ENCODE results near the gene ASXL1. TPM values are rescaled to one million over a fixed set of nuclear protein-coding genes. Genes with fewer than 3 reads are reported as not detected.

ASXL1 gene
- total and polyA plus RNA-seq, 5 donors from 2014 or later: 15.0 to 314 (median 21.7) TPM

DNA sequence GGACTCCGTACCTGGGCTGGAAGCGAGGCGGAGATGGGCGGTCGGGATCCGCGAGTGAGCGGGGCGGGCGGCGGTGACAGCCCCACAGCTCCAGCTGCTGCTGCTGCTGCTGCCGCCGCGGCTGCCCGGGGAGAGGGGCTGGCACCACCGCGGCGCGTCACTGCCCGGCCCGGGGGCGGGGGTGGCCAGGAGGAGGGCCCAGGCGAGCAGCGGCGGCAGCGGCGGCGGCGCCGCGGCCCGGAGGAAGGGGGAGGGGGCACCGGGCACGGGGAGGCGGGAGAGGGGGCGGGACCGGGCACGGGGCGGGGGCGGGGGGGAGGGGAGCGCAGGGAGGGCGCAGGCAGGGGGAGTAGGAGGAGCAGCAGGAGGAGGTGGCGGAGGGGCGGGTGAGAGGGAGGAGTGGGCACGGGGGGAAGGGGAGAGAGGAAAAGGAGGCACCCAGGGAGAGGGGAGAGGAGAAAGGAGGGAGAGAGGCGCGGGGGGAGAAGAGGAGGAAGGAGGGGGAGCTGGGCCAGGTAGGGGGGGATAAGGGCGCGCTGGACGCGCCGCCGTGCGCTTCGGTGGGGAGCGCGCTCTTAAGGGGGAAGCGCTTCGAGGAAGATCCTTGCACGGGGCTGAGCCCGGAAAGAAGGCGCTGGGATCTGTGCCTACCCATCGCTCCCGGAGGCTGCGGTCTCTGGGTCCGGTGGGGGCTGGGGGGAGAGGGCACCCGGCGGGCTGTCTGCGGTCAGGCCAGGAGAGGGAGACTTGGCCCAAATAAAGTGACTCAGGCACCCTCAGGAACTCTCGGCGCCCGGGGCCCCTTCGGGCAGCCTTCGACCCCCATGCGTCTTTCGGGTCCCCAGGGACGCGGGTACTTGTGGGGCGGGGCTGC, 125.5 kb downstream of the ASXL1 start:
- Mint-ChIP-seq H3K4me1 (peaks cover 12 to 59% (median 35%) of the 10 kb centered on the region in 4 donors), H3K27me3 (no peaks in the 10 kb centered on the region), H3K9me3 (no peaks in the 10 kb centered on the region), H3K27ac (peak overlapping the region in 1 of 3 donors; percentile 20), H3K4me3 (peak overlapping the region; percentile 51 to 85 (median 72)), H3K36me3 (peaks cover 5% of the 10 kb centered on the region)
- Histone ChIP-seq H3K27ac (ENCODE audit: insufficient read depth, low read length, poor library complexity, severe bottlenecking) (peak overlapping the region; percentile 70), H3K36me3 (ENCODE audit: control insufficient read depth, insufficient read depth, low read length) (no peaks in the 10 kb centered on the region), H3K4me1 (ENCODE audit: control insufficient read depth, insufficient read depth, low read length, poor library complexity, severe bottlenecking) (peaks cover 42% of the 10 kb centered on the region), H3K27me3 (ENCODE audit: control insufficient read depth, insufficient read depth, low read length) (no peaks in the 10 kb centered on the region), H3K4me3 (ENCODE audit: low read depth, low read length) (peak overlapping the region; percentile 37), H3K9me3 (ENCODE audit: control insufficient read depth in 2 of 2, low read length in 2 of 2) (no peaks in the 10 kb centered on the region)
- ATAC-seq (ENCODE audit: low read depth in 2 of 2): peak; percentile 22 to 32
- peak; percentile 38 to 65 (median 63) for DNase-seq

DNA sequence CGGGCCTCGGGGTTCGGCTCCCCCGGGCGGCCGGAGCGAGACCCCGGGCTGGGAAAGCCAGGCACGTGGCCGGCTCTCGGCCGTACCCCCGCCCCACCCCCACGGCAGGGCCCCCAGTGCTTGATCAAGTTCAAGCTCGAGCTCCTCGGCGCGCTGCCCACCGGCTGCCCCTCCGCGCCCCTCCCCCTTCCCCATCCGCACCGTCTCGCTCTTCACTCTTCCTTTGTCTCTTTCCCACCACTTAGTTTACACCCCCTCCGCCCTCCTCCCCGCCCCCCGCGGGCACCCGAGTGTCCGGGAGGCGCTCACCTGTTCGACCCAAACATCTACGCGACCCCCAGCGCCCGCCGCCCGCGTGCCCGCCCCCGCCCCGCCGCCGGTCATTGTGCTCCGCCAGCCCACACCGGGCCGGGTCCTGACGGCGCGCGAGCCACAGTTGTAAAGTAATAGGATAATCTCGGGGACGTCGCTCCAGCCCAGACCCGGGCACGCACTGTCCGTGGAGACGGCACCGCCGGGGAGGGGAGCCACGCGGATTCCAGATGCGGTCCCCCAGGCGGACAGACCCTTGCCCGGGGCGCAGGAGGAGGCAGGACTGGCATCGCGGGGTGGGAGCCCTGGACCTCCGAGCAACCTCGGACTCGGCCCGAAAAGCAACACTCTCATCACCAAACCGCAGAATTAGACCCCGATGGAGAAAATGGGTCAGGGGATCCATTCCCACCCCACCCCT, 126.3 kb downstream of the ASXL1 start:
- Mint-ChIP-seq H3K27ac (peak overlapping the region in 1 of 3 donors; percentile 84), H3K9me3 (no peaks in the 10 kb centered on the region), H3K27me3 (no peaks in the 10 kb centered on the region), H3K4me1 (peaks cover 12 to 56% (median 32%) of the 10 kb centered on the region in 4 donors), H3K4me3 (peak overlapping the region; percentile 61 to 94 (median 86)), H3K36me3 (peaks cover 5% of the 10 kb centered on the region)
- peak overlapping the region; percentile 86 for H3K4me3 ChIP-seq (ENCODE audit: low read depth, low read length)
- ATAC-seq (ENCODE audit: low read depth in 2 of 2) (no peak), DNase-seq (peak in 2 of 3 donors; percentile 22 to 24)
- peaks cover 39% of the 10 kb centered on the region for H3K4me1 ChIP-seq (ENCODE audit: control insufficient read depth, insufficient read depth, low read length, poor library complexity, severe bottlenecking)
- H3K27ac ChIP-seq (ENCODE audit: insufficient read depth, low read length, poor library complexity, severe bottlenecking): peak overlapping the region; percentile 70
- no peaks in the 10 kb centered on the region for H3K9me3 ChIP-seq (ENCODE audit: control insufficient read depth in 2 of 2, low read length in 2 of 2)
- H3K36me3 ChIP-seq (ENCODE audit: control insufficient read depth, insufficient read depth, low read length): no peaks in the 10 kb centered on the region
- no peaks in the 10 kb centered on the region for H3K27me3 ChIP-seq (ENCODE audit: control insufficient read depth, insufficient read depth, low read length)

DNA sequence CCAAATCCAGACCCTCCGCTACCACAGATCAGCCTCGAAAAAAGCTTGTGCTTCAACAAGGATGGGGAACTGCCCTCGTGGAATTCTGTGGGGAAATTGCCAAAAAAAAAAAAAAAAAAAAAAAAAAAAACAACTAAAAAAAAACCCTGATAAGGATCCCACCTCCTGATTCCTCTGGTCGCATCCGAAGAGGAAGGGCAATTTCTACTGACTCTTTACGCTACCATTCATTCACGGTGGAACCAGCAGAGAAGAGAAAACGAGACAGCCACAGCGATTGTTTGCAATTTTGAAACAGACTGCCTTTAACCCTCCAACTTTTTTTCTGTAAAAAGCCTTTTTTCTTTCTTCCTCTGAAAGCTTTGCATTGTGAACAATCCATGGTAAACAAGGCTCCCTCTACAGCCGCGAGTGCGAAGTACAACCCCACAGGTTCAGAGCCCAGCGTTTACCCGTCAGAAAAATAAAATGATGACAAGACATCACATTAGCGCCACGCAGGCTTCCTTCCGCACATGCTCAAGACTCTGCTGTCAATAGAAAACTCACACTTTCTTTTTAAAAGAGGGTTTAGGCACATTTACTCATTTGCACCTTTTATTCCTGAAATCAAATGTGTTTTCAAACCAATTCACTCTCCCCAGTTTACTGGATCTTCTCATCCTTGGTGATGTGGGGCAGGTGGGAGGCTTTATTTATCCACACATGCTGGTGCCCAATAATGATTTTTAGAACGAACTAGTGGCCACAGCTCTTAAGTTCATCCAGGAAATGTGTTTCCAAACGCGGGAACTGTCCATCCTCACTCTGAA, 127.0 kb downstream of the ASXL1 start:
- Histone ChIP-seq H3K27ac (ENCODE audit: insufficient read depth, low read length, poor library complexity, severe bottlenecking) (peak overlapping the region; percentile 70), H3K4me1 (ENCODE audit: control insufficient read depth, insufficient read depth, low read length, poor library complexity, severe bottlenecking) (peaks cover 39% of the 10 kb centered on the region), H3K4me3 (ENCODE audit: low read depth, low read length) (peak overlapping the region; percentile 86), H3K27me3 (ENCODE audit: control insufficient read depth, insufficient read depth, low read length) (no peaks in the 10 kb centered on the region), H3K36me3 (ENCODE audit: control insufficient read depth, insufficient read depth, low read length) (no peaks in the 10 kb centered on the region), H3K9me3 (ENCODE audit: control insufficient read depth in 2 of 2, low read length in 2 of 2) (no peaks in the 10 kb centered on the region)
- Mint-ChIP-seq H3K9me3 (no peaks in the 10 kb centered on the region), H3K36me3 (peaks cover 5% of the 10 kb centered on the region), H3K27ac (peak overlapping the region; percentile 84 to 94 (median 92)), H3K4me1 (peaks cover 12 to 48% (median 26%) of the 10 kb centered on the region in 4 donors), H3K4me3 (peak overlapping the region; percentile 89 to 97 (median 94)), H3K27me3 (no peaks in the 10 kb centered on the region)
- DNase-seq (peak; percentile 68 to 91 (median 88)), ATAC-seq (ENCODE audit: low read depth in 2 of 2) (peak; percentile 89 to 91)

DNA sequence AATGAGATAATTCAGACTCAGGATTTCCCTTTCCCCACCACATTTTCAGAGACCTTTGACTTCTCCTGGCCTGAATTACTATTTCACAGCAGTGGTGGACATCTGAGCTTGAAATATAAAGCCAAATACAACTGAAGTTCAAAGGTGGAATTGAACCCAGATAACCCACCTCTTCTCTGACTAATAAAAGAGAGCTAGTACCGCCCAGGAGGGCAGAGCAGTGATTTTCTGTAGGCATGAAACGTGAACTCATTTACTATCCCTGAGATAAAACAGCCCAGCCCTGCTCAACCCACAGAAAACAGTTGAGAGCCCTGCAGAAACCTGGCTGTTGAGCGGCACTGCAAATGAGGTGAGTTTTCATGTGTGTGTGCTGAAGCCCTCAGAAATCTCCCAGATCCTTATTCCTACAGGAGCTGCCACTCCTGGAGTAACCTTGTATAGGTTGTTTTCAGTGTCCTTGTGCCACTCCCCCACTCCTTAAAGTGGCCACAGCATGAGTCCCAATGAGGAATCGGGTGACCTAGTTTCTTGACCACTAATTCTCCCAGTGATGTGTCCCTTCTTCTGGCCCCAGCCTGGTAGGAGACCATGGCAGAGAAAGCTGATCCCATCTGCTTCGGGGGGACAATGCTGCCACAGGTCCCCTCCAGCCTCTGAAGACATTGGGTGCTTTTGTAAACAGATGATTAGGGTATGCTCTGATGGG, 127.8 kb downstream of the ASXL1 start:
- ATAC-seq (ENCODE audit: low read depth in 2 of 2): no peak
- Mint-ChIP-seq H3K4me3 (peak overlapping the region; percentile 89 to 97 (median 94)), H3K36me3 (peaks cover 10% of the 10 kb centered on the region), H3K27ac (peak overlapping the region; percentile 84 to 94 (median 86)), H3K4me1 (peaks cover 16 to 45% (median 23%) of the 10 kb centered on the region in 4 donors), H3K27me3 (no peaks in the 10 kb centered on the region), H3K9me3 (no peaks in the 10 kb centered on the region)
- H3K4me3 ChIP-seq (ENCODE audit: low read depth, low read length): peak overlapping the region; percentile 86
- H3K36me3 ChIP-seq (ENCODE audit: control insufficient read depth, insufficient read depth, low read length): no peaks in the 10 kb centered on the region
- no peaks in the 10 kb centered on the region for H3K27me3 ChIP-seq (ENCODE audit: control insufficient read depth, insufficient read depth, low read length)
- peaks cover 39% of the 10 kb centered on the region for H3K4me1 ChIP-seq (ENCODE audit: control insufficient read depth, insufficient read depth, low read length, poor library complexity, severe bottlenecking)
- DNase-seq: no peak
- no peaks in the 10 kb centered on the region for H3K9me3 ChIP-seq (ENCODE audit: control insufficient read depth in 2 of 2, low read length in 2 of 2)
- peak overlapping the region; percentile 70 for H3K27ac ChIP-seq (ENCODE audit: insufficient read depth, low read length, poor library complexity, severe bottlenecking)

DNA sequence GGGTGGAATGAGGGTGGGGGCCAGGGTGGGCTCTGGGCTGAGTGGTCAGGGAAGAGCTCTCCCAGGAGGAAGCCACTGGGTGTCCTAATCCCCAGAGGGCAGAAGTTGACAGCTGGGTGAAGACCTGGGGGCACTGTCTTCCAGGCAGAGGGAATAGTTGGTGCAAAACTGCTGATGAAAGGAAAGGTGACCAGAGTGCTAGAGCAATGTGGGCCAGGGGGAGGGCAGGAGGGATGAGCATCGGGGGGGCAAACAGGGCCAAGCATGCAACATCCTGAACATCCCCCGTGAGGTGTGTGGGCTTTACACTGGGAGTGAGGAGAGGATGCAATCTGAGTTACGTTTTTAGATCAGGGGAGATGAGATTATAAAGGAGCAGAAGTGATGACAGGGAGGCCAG, 129.2 kb downstream of the ASXL1 start:
- no peaks in the 10 kb centered on the region for H3K9me3 Mint-ChIP-seq
- H3K4me1 Mint-ChIP-seq: peaks cover 16 to 53% (median 29%) of the 10 kb centered on the region in 4 donors
- Histone ChIP-seq H3K27ac (ENCODE audit: insufficient read depth, low read length, poor library complexity, severe bottlenecking) (no peak overlapping the region), H3K27me3 (ENCODE audit: control insufficient read depth, insufficient read depth, low read length) (no peaks in the 10 kb centered on the region), H3K4me1 (ENCODE audit: control insufficient read depth, insufficient read depth, low read length, poor library complexity, severe bottlenecking) (peaks cover 26% of the 10 kb centered on the region), H3K36me3 (ENCODE audit: control insufficient read depth, insufficient read depth, low read length) (peaks cover 2% of the 10 kb centered on the region), H3K9me3 (ENCODE audit: control insufficient read depth in 2 of 2, low read length in 2 of 2) (no peaks in the 10 kb centered on the region), H3K4me3 (ENCODE audit: low read depth, low read length) (no peak overlapping the region)
- ATAC-seq (ENCODE audit: low read depth in 2 of 2) (no peak), DNase-seq (no peak)
- H3K36me3 Mint-ChIP-seq: peaks cover 17% of the 10 kb centered on the region
- H3K27ac Mint-ChIP-seq: peak overlapping the region; percentile 74 to 87 (median 79)
- no peaks in the 10 kb centered on the region for H3K27me3 Mint-ChIP-seq
- peak overlapping the region in 2 of 4 donors; percentile 21 to 60 for H3K4me3 Mint-ChIP-seq

DNA sequence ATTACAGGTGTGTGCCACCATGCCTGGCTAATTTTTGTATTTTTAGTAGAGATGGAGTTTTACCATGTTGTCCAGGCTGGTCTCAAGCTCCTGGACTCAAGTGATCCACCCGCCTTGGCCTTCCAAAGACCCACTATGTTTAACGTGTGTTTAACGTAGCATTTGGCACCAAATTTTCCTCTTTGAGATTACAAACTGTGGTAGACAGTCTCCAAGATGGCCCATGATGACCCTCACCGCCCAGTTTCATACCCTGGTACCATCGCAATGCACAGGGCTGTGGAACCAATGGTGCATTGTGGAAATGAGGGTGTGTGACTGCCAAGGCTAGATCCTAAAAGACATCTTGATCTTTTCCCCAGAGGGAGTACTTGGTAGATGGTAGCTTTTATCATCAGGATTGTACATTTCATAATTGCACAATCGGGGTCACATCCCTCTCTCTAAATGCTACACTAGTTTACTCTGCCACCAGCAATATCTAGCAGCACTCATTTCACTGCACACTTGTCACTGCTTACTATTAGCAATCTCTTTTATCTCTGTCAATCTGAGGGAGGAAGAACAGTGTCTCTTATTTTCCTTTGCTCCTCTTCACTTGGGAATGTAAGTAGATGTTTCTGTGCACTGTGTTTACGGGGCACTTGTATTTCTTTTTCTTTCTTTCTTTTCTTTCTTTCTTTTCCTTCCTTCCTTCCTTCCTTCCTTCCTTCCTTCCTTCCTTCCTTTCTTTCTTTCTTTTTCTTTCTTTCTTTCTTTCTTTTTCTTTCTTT, 130.1 kb downstream of the ASXL1 start:
- Mint-ChIP-seq H3K9me3 (no peaks in the 10 kb centered on the region), H3K27ac (peak overlapping the region in 2 of 3 donors; percentile 29 to 87), H3K4me3 (peak overlapping the region in 3 of 4 donors; percentile 21 to 92 (median 54)), H3K27me3 (no peaks in the 10 kb centered on the region), H3K36me3 (peaks cover 19% of the 10 kb centered on the region), H3K4me1 (peaks cover 16 to 57% (median 32%) of the 10 kb centered on the region in 4 donors)
- Histone ChIP-seq H3K36me3 (ENCODE audit: control insufficient read depth, insufficient read depth, low read length) (peaks cover 11% of the 10 kb centered on the region), H3K27ac (ENCODE audit: insufficient read depth, low read length, poor library complexity, severe bottlenecking) (peak overlapping the region; percentile 25), H3K4me3 (ENCODE audit: low read depth, low read length) (no peak overlapping the region), H3K9me3 (ENCODE audit: control insufficient read depth in 2 of 2, low read length in 2 of 2) (no peaks in the 10 kb centered on the region), H3K4me1 (ENCODE audit: control insufficient read depth, insufficient read depth, low read length, poor library complexity, severe bottlenecking) (peaks cover 20% of the 10 kb centered on the region), H3K27me3 (ENCODE audit: control insufficient read depth, insufficient read depth, low read length) (no peaks in the 10 kb centered on the region)
- no peak for DNase-seq
- no peak for ATAC-seq (ENCODE audit: low read depth in 2 of 2)

Data from CD4-positive, CD25-positive, alpha-beta regulatory T cell (primary cell).